ENCODE measurements around the gene MVD. TPM values are rescaled to one million over a fixed set of nuclear protein-coding genes. Genes with fewer than 3 reads are reported as not detected.

Gene MVD
- total RNA-seq, 1 experiment from 2014 or later = 119 TPM

DNA sequence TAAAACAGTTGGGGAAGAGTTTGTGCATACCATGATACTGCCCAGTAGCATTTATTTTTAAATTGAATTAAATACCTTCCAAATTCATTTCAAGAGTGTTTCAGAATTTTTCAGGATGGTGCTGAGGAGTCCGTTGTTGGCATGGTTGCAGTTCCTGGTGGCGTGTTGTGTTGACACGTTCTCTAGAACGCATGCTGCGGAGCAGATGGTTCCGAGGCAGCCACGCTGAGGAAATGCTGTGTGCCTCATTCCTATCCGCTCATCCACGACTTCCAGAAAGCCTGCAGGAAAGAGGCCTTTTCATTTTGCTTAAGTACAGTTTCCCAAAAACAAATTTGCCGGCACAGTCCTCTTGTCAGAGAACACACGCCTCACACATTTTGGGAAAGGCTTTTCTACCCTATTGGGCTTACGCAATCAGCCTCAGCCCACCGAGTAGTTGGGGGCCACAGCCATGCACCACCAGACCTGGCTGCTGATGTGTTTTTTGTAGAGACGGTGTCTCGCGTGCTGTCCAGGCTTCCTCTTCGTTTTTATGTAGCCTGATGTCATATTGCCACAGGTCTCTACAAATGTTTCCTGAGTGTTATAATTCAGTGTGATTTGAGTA, 56.6 kb downstream of the MVD start:
- H3K4me3 ChIP-seq (replicated peaks in 1 of 2; ENCODE audit: low read depth in 1 of 2, low read length in 2 of 2) = no peak overlapping the region
- H3K9ac ChIP-seq (ENCODE audit: low read length) = no peak overlapping the region
- no peak overlapping the region for H3K27ac ChIP-seq (ENCODE audit: low read depth, low read length)
- no peak for DNase-seq (ENCODE audit: low read depth, low spot score)
- peaks cover 32 to 50% of the 10 kb centered on the region in 2 experiments; a peak in 3 of 4 replicates for H3K36me3 ChIP-seq (ENCODE audit: control insufficient read depth in 1 of 2, insufficient read depth in 2 of 2, low read length in 2 of 2)
- no peaks in the 10 kb centered on the region for H3K9me2 ChIP-seq (ENCODE audit: insufficient read depth)
- intact Hi-C loops (cut with micrococcal nuclease) = no loop called here
- no TSS peak for BruUV-seq (replicated peaks)
- H3K79me2 ChIP-seq (ENCODE audit: insufficient read depth, low read length) = peaks cover 28% of the 10 kb centered on the region; the same call in 1 of the 2 replicates
- RAD21 ChIA-PET (ENCODE audit: low non-redundant PET in 1 of 2, low total read pairs in 2 of 2, uncharacterized antibody in 2 of 2, unreplicated experiment in 2 of 2) = no interaction called here
- no peak for ATAC-seq
- H2AFZ ChIP-seq (ENCODE audit: low read depth, low read length, poor library complexity, severe bottlenecking) = no peak overlapping the region
- H3K27me3 ChIP-seq (ENCODE audit: insufficient read depth, low read length) = no peaks in the 10 kb centered on the region
- H3K4me1 ChIP-seq (ENCODE audit: control insufficient read depth in 1 of 2, insufficient read depth in 2 of 2, low read length in 2 of 2) = no peaks in the 10 kb centered on the region
- no peak for TF ChIP-seq JUND (IDR thresholded peaks at IDR 0.05)
- TF ChIP-seq RAD21 (IDR thresholded peaks at IDR 0.05; ENCODE audit: low read depth) = no peak
- no peak for TF ChIP-seq YY1 (IDR thresholded peaks at IDR 0.05; ENCODE audit: extremely low read depth, insufficient replicate concordance, low read depth, low read length)
- TF ChIP-seq, protein P1, sequence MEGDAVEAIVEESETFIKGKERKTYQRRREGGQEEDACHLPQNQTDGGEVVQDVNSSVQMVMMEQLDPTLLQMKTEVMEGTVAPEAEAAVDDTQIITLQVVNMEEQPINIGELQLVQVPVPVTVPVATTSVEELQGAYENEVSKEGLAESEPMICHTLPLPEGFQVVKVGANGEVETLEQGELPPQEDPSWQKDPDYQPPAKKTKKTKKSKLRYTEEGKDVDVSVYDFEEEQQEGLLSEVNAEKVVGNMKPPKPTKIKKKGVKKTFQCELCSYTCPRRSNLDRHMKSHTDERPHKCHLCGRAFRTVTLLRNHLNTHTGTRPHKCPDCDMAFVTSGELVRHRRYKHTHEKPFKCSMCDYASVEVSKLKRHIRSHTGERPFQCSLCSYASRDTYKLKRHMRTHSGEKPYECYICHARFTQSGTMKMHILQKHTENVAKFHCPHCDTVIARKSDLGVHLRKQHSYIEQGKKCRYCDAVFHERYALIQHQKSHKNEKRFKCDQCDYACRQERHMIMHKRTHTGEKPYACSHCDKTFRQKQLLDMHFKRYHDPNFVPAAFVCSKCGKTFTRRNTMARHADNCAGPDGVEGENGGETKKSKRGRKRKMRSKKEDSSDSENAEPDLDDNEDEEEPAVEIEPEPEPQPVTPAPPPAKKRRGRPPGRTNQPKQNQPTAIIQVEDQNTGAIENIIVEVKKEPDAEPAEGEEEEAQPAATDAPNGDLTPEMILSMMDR (IDR thresholded peaks at IDR 0.05 in 2 of 3, conservative IDR thresholded peaks at IDR 0.05 in 1 of 3; ENCODE audit: borderline replicate concordance in 1 of 3, insufficient read depth in 1 of 3, low read depth in 2 of 3, low read length in 2 of 3) = no peak
- no peak for TF ChIP-seq SP1 (IDR thresholded peaks at IDR 0.05; ENCODE audit: low read depth)
- no peak for TF ChIP-seq ZNF274 (IDR thresholded peaks at IDR 0.05; ENCODE audit: low read depth, low read length)
- TF ChIP-seq, protein P2, sequence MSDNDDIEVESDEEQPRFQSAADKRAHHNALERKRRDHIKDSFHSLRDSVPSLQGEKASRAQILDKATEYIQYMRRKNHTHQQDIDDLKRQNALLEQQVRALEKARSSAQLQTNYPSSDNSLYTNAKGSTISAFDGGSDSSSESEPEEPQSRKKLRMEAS (IDR thresholded peaks at IDR 0.05) = no peak
- TF ChIP-seq POLR2AphosphoS5 (IDR thresholded peaks at IDR 0.05; ENCODE audit: low read depth, low read length) = no peak
- TF ChIP-seq FOSL1 (IDR thresholded peaks at IDR 0.05; ENCODE audit: low read depth) = no peak
- TF ChIP-seq ELF1 (IDR thresholded peaks at IDR 0.05; ENCODE audit: borderline replicate concordance, low read depth) = no peak
- TF ChIP-seq, protein P3, sequence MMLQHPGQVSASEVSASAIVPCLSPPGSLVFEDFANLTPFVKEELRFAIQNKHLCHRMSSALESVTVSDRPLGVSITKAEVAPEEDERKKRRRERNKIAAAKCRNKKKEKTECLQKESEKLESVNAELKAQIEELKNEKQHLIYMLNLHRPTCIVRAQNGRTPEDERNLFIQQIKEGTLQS (IDR thresholded peaks at IDR 0.05) = no peak
- TF ChIP-seq EZH2phosphoT487 (IDR thresholded peaks at IDR 0.05; ENCODE audit: borderline replicate concordance) = no peak
- TF ChIP-seq, protein P4, sequence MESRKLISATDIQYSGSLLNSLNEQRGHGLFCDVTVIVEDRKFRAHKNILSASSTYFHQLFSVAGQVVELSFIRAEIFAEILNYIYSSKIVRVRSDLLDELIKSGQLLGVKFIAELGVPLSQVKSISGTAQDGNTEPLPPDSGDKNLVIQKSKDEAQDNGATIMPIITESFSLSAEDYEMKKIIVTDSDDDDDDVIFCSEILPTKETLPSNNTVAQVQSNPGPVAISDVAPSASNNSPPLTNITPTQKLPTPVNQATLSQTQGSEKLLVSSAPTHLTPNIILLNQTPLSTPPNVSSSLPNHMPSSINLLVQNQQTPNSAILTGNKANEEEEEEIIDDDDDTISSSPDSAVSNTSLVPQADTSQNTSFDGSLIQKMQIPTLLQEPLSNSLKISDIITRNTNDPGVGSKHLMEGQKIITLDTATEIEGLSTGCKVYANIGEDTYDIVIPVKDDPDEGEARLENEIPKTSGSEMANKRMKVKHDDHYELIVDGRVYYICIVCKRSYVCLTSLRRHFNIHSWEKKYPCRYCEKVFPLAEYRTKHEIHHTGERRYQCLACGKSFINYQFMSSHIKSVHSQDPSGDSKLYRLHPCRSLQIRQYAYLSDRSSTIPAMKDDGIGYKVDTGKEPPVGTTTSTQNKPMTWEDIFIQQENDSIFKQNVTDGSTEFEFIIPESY (IDR thresholded peaks at IDR 0.05; ENCODE audit: extremely low read depth, insufficient replicate concordance, low read length) = no peak
- no peak for TF ChIP-seq EGR1 (IDR thresholded peaks at IDR 0.05; ENCODE audit: low read depth)
- TF ChIP-seq TCF7L2 (IDR thresholded peaks at IDR 0.05; ENCODE audit: borderline replicate concordance, extremely low read depth, insufficient read depth, insufficient read length) = no peak
- no peak for TF ChIP-seq POLR2A (IDR thresholded peaks at IDR 0.05; ENCODE audit: borderline replicate concordance, extremely low read depth, insufficient read depth, insufficient read length)
- no peak for TF ChIP-seq CBX3 (IDR thresholded peaks at IDR 0.05; ENCODE audit: low read depth)
- CTCF ChIA-PET = no interaction called here
- H3K4me2 ChIP-seq (ENCODE audit: low read length) = no peak overlapping the region
- POLR2A ChIA-PET = no interaction called here
- H4K20me1 ChIP-seq (ENCODE audit: insufficient read depth) = no peaks in the 10 kb centered on the region
- no peaks in the 10 kb centered on the region for H3K9me3 ChIP-seq (ENCODE audit: control insufficient read depth in 1 of 2, insufficient read depth in 1 of 2, low read depth in 1 of 2, low read length in 2 of 2)
